ENCODE measurements around the gene SLC2A13.
"Not testable (repeated sequence)": the region's sequence is repeated elsewhere in the genome, so short reads cannot be mapped to it uniquely, and the experiment has no call there.

The SLC2A13 gene

DNA sequence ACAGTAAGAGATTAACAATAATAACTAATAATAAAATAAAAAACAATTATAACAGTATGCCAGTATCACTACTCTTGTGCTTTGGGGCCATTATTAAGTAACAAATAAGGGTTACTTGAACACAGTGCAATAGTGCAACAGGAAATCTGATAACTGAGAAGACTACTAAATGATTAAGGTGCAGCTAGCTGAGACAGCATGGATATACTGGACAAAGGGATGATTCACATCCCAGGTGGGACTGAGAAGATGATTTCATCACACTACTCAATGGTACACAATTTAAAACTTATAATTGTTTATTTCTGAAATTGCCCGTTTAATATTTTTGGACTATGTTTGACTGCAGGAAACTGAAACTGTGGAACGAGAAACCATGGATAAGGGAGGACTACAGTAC lies 317.6 kb downstream of the SLC2A13 start:
- no peak for DNase-seq
- 96% methylated on average over 2 of the region's 2 CpGs for WGBS

DNA sequence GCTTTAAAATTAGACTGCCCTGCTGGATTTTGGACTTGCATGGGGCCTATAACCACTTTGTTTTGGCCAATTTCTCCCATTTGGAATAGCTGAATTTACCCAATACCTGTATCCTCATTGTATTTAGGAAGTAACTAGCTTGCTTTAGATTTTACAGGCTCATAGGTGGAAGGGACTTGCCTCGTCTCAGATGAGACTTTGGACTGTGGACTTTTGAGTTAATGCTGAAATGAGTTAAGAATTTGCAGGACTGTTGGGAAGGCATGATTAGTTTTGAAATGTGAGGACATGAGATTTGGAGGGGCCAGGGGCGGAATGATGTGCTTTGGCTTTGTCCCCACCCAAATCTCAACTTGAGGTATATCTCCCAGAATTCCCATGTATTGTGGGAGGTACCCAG lies 320.1 kb downstream of the SLC2A13 start:
- not testable (repeated sequence) for DNase-seq; H3K27ac ChIP-seq (ENCODE audit: low read length, poor library complexity, severe bottlenecking); H3K4me2 ChIP-seq (ENCODE audit: low read length, poor library complexity, severe bottlenecking); H3K23ac ChIP-seq (ENCODE audit: low read length in 2 of 2); H2AK5ac ChIP-seq (ENCODE audit: low read length, severe bottlenecking); H4K8ac ChIP-seq (ENCODE audit: low read length); H2BK12ac ChIP-seq (ENCODE audit: low read length in 2 of 2); H4K91ac ChIP-seq (ENCODE audit: low read length); H3K4ac ChIP-seq (ENCODE audit: low read depth in 1 of 2, low read length in 2 of 2); H2BK120ac ChIP-seq (ENCODE audit: low read depth, low read length); H3K9ac ChIP-seq (ENCODE audit: low read length); H3K4me3 ChIP-seq (ENCODE audit: insufficient read depth in 1 of 2, low read depth in 1 of 2, low read length in 2 of 2); H3K9me3 ChIP-seq (ENCODE audit: control insufficient read depth, low read length); H2BK15ac ChIP-seq (ENCODE audit: low read depth, poor library complexity, severe bottlenecking); H3K14ac ChIP-seq (ENCODE audit: low read length in 2 of 2); H3K18ac ChIP-seq (ENCODE audit: low read depth in 1 of 2, low read length in 2 of 2); H3K4me1 ChIP-seq (ENCODE audit: control insufficient read depth, insufficient read depth, low read depth, low read length); H2BK5ac ChIP-seq (ENCODE audit: low read depth, low read length, poor library complexity, severe bottlenecking); H3K27me3 ChIP-seq (ENCODE audit: control insufficient read depth in 1 of 2, insufficient read depth in 1 of 2, low read length in 2 of 2); H2AFZ ChIP-seq (ENCODE audit: low read depth, low read length); H3K36me3 ChIP-seq (ENCODE audit: control insufficient read depth in 1 of 2, insufficient read depth in 2 of 2, low read depth in 1 of 2, low read length in 2 of 2); H3K79me1 ChIP-seq (replicated peaks; ENCODE audit: low read length, poor library complexity, severe bottlenecking)
- WGBS: 92% methylated on average over 2 of the region's 2 CpGs

More for the DNA sequence above, 317.6 kb downstream of the SLC2A13 start:
- Histone ChIP-seq H3K36me3 (ENCODE audit: control insufficient read depth in 1 of 2, insufficient read depth in 2 of 2, low read depth in 1 of 2, low read length in 2 of 2) (no peaks in the 10 kb centered on the region), H2BK15ac (ENCODE audit: low read depth, poor library complexity, severe bottlenecking) (no peak overlapping the region), H3K9me3 (ENCODE audit: control insufficient read depth, low read length) (no peaks in the 10 kb centered on the region), H3K9ac (ENCODE audit: low read length) (no peak overlapping the region), H2AK5ac (ENCODE audit: low read length, severe bottlenecking) (no peak overlapping the region), H4K91ac (ENCODE audit: low read length) (no peak overlapping the region), H3K18ac (ENCODE audit: low read depth in 1 of 2, low read length in 2 of 2) (no peak overlapping the region), H3K4me3 (ENCODE audit: insufficient read depth in 1 of 2, low read depth in 1 of 2, low read length in 2 of 2) (no peak overlapping the region), H2AFZ (ENCODE audit: low read depth, low read length) (no peak overlapping the region), H3K23ac (ENCODE audit: low read length in 2 of 2) (no peak overlapping the region), H3K4me2 (ENCODE audit: low read length, poor library complexity, severe bottlenecking) (no peak overlapping the region), H3K27me3 (ENCODE audit: control insufficient read depth in 1 of 2, insufficient read depth in 1 of 2, low read length in 2 of 2) (no peaks in the 10 kb centered on the region), H3K27ac (ENCODE audit: low read length, poor library complexity, severe bottlenecking) (no peak overlapping the region), H3K4me1 (ENCODE audit: control insufficient read depth, insufficient read depth, low read depth, low read length) (no peaks in the 10 kb centered on the region), H2BK5ac (ENCODE audit: low read depth, low read length, poor library complexity, severe bottlenecking) (no peak overlapping the region), H2BK120ac (ENCODE audit: low read depth, low read length) (no peak overlapping the region), H2BK12ac (ENCODE audit: low read length in 2 of 2) (no peak overlapping the region), H3K79me1 (replicated peaks; ENCODE audit: low read length, poor library complexity, severe bottlenecking) (no peaks in the 10 kb centered on the region), H4K8ac (ENCODE audit: low read length) (no peak overlapping the region), H3K14ac (ENCODE audit: low read length in 2 of 2) (no peak overlapping the region), H3K4ac (ENCODE audit: low read depth in 1 of 2, low read length in 2 of 2) (no peak overlapping the region)

DNA sequence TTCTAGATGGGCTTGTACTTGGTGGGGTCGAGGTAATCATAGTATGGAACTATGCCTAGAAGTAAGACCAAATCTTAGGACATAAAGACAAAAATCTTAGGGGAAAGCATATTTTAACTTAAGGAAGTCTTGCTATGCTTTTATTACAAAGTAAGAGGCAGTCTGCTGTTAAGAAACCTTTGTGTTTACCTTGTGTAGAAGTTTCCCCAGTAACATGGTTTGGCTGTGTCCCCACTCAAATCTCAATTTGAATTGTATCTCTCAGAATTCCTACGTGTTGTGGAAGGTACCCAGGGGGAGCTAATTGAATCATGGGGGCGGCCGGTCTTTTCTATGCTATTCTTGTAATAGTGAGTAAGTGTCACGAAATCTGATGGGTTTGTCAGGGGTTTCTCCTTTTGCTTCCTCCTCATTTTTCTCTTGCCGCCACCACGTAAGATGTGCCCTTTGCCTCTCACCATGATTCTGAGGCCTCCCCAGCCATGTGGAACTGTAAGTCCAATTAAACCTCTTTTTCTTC lies 323.8 kb downstream of the SLC2A13 start:
- Histone ChIP-seq H3K27ac (ENCODE audit: low read length, poor library complexity, severe bottlenecking) (no peak overlapping the region), H3K79me1 (replicated peaks; ENCODE audit: low read length, poor library complexity, severe bottlenecking) (no peaks in the 10 kb centered on the region), H3K4me3 (ENCODE audit: insufficient read depth in 1 of 2, low read depth in 1 of 2, low read length in 2 of 2) (no peak overlapping the region), H3K9me3 (ENCODE audit: control insufficient read depth, low read length) (no peaks in the 10 kb centered on the region), H3K4ac (ENCODE audit: low read depth in 1 of 2, low read length in 2 of 2) (no peak overlapping the region), H2BK120ac (ENCODE audit: low read depth, low read length) (no peak overlapping the region), H3K4me1 (ENCODE audit: control insufficient read depth, insufficient read depth, low read depth, low read length) (no peaks in the 10 kb centered on the region), H2AFZ (ENCODE audit: low read depth, low read length) (no peak overlapping the region), H2BK15ac (ENCODE audit: low read depth, poor library complexity, severe bottlenecking) (no peak overlapping the region), H3K4me2 (ENCODE audit: low read length, poor library complexity, severe bottlenecking) (no peak overlapping the region), H3K14ac (ENCODE audit: low read length in 2 of 2) (no peak overlapping the region), H2AK5ac (ENCODE audit: low read length, severe bottlenecking) (no peak overlapping the region), H2BK12ac (ENCODE audit: low read length in 2 of 2) (no peak overlapping the region), H3K9ac (ENCODE audit: low read length) (no peak overlapping the region), H3K36me3 (ENCODE audit: control insufficient read depth in 1 of 2, insufficient read depth in 2 of 2, low read depth in 1 of 2, low read length in 2 of 2) (no peaks in the 10 kb centered on the region), H3K27me3 (ENCODE audit: control insufficient read depth in 1 of 2, insufficient read depth in 1 of 2, low read length in 2 of 2) (no peaks in the 10 kb centered on the region), H3K18ac (ENCODE audit: low read depth in 1 of 2, low read length in 2 of 2) (no peak overlapping the region), H4K8ac (ENCODE audit: low read length) (no peak overlapping the region), H2BK5ac (ENCODE audit: low read depth, low read length, poor library complexity, severe bottlenecking) (no peak overlapping the region), H3K23ac (ENCODE audit: low read length in 2 of 2) (no peak overlapping the region), H4K91ac (ENCODE audit: low read length) (no peak overlapping the region)
- DNase-seq: no peak
- WGBS: 71% methylated on average over 4 of the region's 7 CpGs

DNA sequence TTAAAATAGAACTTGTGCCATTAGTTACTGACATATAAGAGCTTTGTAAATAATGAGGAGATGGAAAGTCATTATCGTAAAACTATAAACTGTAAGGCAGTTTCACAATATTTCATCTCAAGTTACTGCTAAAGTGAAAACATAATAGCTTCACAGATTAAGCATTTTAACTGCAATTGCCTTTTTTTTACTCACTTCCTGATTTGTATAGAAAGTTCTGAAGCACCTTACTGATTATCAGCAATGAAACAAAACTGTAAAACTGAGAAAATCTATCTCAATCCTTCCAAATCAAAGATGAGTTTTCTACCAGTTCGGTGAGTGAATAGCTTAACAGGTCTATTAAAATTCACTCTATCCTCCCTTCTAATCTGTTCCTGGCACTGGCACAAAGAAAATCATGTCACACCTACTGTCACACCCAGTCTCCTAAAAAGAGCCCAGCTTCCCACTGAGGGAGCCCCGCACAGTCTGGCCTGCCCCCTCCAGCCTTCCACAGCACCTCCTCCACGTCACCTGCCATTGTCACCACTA lies 324.9 kb downstream of the SLC2A13 start:
- Histone ChIP-seq H3K14ac (ENCODE audit: low read length in 2 of 2) (no peak overlapping the region), H2BK5ac (ENCODE audit: low read depth, low read length, poor library complexity, severe bottlenecking) (no peak overlapping the region)
- 99% methylated on average over 2 of the region's 4 CpGs for WGBS

More for the DNA sequence above, 324.9 kb downstream of the SLC2A13 start:
- no peaks in the 10 kb centered on the region for H3K27me3 ChIP-seq (ENCODE audit: control insufficient read depth in 1 of 2, insufficient read depth in 1 of 2, low read length in 2 of 2)
- H3K9me3 ChIP-seq (ENCODE audit: control insufficient read depth, low read length): no peaks in the 10 kb centered on the region
- H3K23ac ChIP-seq (ENCODE audit: low read length in 2 of 2): no peak overlapping the region
- H3K4me3 ChIP-seq (ENCODE audit: insufficient read depth in 1 of 2, low read depth in 1 of 2, low read length in 2 of 2): no peak overlapping the region
- H3K4ac ChIP-seq (ENCODE audit: low read depth in 1 of 2, low read length in 2 of 2): no peak overlapping the region
- H3K4me2 ChIP-seq (ENCODE audit: low read length, poor library complexity, severe bottlenecking): no peak overlapping the region
- no peak overlapping the region for H3K18ac ChIP-seq (ENCODE audit: low read depth in 1 of 2, low read length in 2 of 2)
- no peak overlapping the region for H2BK15ac ChIP-seq (ENCODE audit: low read depth, poor library complexity, severe bottlenecking)
- no peaks in the 10 kb centered on the region for H3K36me3 ChIP-seq (ENCODE audit: control insufficient read depth in 1 of 2, insufficient read depth in 2 of 2, low read depth in 1 of 2, low read length in 2 of 2)
- H2AK5ac ChIP-seq (ENCODE audit: low read length, severe bottlenecking): no peak overlapping the region
- no peak overlapping the region for H2BK12ac ChIP-seq (ENCODE audit: low read length in 2 of 2)
- H4K8ac ChIP-seq (ENCODE audit: low read length): no peak overlapping the region
- H3K79me1 ChIP-seq (replicated peaks; ENCODE audit: low read length, poor library complexity, severe bottlenecking): no peaks in the 10 kb centered on the region
- DNase-seq: no peak
- no peaks in the 10 kb centered on the region for H3K4me1 ChIP-seq (ENCODE audit: control insufficient read depth, insufficient read depth, low read depth, low read length)
- peak overlapping the region; percentile 4 for H3K9ac ChIP-seq (ENCODE audit: low read length)
- no peak overlapping the region for H4K91ac ChIP-seq (ENCODE audit: low read length)
- H2BK120ac ChIP-seq (ENCODE audit: low read depth, low read length): no peak overlapping the region
- H2AFZ ChIP-seq (ENCODE audit: low read depth, low read length): no peak overlapping the region
- no peak overlapping the region for H3K27ac ChIP-seq (ENCODE audit: low read length, poor library complexity, severe bottlenecking)

Data from mesenchymal stem cell (in vitro differentiated cells and primary cell).